ENCODE measurements around the gene EPHA10.
A peak's percentile ranks its signal among the peaks of the same experiment; 100 is the strongest.
"Not testable (repeated sequence)": the region's sequence is repeated elsewhere in the genome, so short reads cannot be mapped to it uniquely, and the experiment has no call there.

The EPHA10 gene

DNA sequence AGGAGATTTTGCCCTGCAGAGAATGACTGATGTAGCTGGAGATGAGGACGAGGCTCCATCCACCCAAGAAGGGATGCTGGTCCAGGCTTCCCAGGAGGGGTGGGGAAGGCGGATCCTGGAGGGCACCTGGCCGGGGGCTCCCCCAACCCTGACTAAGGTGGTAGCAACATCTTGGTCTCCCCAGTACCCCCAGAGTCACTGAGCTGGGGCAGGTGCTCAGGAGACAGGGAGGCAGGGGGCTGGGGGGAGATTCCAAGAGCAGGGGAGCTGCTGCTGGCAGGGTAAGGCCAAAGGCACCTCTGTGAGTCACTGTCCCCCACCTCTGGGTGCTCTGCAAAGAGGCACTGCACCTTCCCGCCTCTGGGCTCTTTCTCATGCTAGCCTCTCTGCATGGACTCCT lies 48.6 kb downstream of the EPHA10 start:
- no peak for DNase-seq (ENCODE audit: low read depth, low spot score)

DNA sequence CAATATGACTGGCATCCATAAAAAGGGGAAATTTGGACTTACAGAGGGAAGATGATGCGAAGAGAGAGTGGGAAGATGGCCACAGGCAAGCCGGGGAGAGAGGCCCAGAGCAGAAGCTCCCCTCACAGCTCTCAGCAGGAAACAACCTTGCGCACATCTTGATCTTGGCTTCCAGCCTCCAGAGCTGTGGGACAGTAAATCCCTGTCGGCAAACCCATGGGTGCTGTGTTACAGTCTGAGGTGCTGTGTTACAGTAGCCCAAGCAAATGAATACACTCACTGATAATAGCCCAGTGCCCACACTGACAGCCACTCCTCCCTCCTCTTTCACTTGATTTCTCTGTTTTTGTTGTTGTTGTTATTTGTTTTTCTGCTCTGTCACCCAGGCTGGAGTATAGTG lies 50.2 kb downstream of the EPHA10 start:
- no peak for DNase-seq (ENCODE audit: low read depth, low spot score)

DNA sequence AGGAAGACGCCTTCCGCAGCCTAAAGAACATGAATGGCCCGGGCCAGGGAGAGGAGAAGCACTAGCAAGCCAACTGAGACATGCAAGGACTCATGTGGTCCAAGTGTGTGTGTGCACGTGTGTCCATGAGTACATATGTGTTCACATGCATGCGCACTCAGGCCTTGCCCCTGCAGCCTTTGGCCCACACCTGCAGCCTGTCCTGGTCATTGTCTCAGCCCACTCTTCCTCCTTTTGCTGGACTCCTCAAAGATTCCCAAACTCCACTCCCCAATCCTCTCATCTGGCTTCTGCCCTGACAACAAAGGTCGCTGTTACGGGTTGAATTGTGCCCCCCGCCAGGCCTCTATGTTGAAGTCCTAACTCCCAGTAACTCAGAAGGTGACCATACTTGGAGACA lies 50.7 kb downstream of the EPHA10 start:
- no peak for DNase-seq (ENCODE audit: low read depth, low spot score)

DNA sequence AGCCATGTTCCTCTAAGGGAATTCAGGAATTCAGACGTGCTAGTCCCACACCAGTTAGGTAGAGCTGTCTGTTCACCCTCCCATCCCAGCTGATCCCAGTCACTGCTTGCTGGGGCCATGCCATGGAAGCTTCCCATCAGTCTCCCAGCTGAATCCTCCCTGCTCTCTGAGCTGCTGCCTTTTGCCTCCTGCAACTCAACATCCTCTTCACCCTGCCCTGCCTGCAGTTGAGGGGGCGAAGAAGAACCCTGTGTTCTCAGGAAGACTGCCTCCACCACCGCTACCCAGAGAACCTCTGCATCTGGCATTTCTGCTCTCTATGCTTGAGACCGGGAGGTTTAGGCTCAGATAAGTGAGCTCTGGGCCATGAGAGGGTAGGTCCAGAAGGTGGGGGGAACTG lies 56.4 kb downstream of the EPHA10 start:
- DNase-seq (ENCODE audit: low read depth, low spot score), result no peak

DNA sequence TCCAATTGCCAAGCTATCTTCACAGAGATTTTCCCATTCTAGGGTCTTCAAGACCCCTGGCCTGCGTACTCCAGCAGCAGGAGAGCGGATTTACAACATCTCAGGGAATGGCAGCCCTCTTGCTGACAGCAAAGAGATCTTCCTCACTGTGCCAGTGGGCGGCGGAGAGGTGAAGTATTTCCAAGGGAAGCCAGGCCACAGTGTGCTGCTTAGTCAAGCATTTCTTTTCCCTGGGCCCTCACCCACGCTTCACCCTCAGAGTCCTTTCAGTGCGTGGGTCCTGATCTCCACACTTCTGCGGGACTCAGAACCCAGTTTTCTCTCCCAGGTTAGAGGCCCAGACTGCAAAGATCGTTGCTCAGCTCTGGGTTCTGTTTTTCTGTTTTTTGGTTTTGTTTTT lies 59.5 kb downstream of the EPHA10 start:
- DNase-seq (ENCODE audit: low read depth, low spot score), result no peak

DNA sequence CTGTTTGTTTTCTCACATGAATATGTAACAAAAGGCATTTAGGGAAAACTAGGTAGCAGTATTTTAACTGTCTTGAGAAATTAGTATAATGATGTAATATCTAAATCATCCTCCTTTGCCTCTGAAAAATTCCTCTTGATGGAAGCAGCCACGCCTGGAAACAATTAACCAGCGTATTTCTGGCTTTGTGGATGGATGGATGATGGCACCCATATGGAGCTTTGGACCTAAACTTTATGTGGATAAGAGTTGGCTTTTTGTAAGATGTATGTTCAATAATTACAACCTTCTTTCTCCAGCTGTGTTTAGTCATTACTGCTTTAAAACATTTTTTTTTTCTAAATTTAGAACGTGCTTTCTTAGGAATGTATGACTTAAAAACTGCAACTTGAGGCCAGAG lies 60.0 kb downstream of the EPHA10 start:
- no peak for DNase-seq (ENCODE audit: low read depth, low spot score)

DNA sequence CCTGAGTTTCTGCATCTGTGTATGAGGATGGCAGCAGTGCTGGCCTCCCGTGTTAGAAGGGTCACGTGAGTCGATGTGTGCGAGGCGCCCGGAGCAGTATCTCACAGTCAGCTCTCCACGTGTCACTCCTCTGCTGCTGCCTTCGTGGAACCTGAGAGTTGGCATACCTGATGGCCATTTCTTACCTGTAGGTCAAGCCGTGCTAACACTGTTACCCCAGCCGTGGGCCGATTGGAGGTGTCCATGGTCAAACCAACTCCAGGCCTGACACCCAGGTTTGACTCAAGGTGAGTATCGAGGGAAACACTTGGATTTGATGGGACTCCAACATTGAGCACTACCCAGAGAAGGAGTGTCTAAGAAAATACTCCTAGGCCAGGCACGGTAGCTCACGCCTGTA lies 61.9 kb downstream of the EPHA10 start:
- no peak for DNase-seq (ENCODE audit: low read depth, low spot score)

DNA sequence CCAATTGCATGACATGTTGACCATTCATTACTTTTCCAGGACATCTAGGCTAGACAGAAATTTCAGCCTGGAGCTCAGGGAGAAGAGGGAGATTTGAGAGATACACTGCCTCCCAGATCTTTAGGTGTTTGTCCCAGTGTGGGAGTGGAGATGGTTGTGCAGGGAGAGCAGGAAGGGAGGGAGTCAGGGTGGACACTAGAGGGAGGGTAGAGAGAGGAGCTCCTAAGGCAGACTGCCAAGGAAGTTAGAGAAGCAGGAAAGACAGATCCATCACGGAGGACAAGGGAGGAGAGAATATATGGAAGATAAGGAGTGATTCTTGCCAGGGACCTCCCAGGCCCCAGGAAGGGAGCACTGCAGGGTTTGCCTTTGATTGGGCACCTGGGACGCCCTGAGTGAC lies 63.9 kb downstream of the EPHA10 start:
- no peak for DNase-seq (ENCODE audit: low read depth, low spot score)

DNA sequence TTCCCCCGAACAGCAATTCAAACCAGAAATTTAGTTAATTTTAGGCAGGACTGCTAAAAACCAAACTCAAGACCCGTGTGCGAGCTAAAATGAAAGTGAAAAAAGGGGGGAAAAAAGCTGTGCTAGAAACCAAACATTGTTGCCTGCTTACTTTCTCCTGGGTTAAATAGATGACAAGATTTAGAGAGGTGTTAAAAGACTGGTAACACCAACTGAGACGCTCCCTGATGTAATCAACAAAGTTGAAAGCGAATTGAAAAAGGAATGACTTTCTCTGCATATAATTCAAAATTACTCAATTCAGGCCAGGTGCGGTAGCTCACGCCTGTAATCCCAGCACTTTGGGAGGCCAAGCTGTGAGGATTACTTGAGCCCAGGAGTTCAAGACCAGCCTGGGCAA lies 65.8 kb downstream of the EPHA10 start:
- DNase-seq (ENCODE audit: low read depth, low spot score), result no peak

DNA sequence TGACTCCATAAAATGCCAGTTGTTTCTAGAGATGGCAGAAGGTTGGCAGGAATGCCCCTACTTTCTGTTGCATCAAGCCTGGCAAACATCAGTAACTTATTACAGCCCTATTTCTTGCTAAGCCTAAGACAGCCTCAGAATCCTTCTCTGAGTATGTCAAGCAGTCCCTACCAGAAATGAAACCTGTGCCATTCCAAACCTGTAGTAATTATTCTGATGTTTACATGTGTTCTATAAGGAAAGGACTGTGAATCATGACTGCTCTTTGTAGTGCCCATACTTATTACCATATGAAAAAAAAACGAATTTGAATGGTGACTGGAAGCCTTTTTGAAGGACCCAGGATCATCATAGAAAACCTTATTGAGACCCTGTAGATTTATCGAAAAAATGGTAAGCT lies 67.2 kb downstream of the EPHA10 start:
- no peak for DNase-seq (ENCODE audit: low read depth, low spot score)

DNA sequence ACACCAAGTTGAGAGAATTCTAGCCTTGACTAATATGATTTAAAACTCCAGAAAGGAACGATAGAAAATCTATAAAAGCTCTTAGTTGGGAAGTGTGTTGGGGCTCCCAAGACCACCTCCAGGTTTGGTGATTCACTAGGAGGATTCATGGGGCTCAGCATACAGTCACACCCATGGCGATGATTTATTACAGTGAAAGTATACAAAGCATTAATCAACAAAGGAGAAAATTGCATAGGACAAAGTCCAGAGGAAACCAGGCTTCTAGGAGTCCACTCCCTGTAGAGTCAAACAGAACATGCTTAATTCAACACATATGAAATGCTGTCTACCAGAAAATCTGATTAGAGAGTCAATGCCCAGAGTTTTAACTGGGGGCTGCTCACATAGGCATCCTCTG lies 67.8 kb downstream of the EPHA10 start:
- DNase-seq (ENCODE audit: low read depth, low spot score), result no peak

DNA sequence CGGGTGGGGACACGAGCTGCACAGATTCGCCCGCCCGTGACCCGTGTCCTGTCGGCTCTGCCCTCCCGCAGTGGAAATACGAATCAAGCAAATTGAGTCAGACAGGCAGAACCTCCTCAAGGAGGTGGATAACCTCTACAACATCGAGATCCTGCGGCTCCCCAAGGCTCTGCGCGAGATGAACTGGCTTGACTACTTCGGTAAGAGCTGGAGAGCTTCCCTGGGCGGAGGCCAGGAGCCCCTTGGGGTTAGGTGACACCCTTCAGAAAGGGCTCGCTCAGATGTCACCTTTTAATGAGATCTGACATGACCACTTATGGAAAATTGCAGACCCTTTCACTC lies 72.1 kb downstream of the EPHA10 start:
- DNase-seq (ENCODE audit: low read depth, low spot score), result no peak

DNA sequence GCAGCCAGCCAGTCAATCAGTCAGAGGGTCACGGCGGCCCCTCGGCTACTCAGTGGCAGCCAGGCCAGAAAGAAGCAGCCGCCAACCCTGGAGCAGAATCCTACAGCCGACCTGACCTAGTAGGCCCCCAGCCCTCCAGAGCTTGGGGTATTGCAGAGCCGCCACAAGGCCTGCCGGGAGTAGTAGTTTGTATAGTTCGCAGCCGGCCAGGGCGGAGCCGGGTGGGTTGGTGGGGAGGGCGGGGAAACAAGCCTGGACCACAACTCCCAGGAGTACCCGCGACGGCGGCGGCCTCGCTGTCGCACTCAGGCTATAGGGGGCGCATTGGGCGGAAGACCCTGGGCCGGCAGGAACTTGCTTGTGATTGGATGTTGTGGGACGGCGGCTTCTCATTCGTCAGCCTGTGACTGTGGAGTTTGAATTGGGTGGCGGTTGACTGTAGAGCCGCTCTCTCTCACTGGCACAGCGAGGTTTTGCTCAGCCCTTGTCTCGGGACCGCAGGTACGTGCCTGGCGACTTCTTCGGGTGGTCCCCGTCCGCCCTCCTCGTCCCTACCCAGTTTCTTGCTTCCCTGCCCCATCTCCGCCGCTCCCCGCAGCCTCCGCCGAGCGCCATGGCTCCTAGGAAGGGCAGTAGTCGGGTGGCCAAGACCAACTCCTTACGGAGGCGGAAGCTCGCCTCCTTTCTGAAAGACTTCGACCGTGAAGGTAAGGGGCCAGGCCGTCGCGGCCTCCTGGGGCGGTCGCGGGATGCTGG lies 72.7 kb downstream of the EPHA10 start, which contains the start of gene CDCA8:
TSS of gene CDCA8 (plus strand) at position 439 of the 756 bp plus-strand sequence. CDS start at position 614, 175 bp downstream.
- DNase-seq (ENCODE audit: low read depth, low spot score), result peak; percentile 98

DNA sequence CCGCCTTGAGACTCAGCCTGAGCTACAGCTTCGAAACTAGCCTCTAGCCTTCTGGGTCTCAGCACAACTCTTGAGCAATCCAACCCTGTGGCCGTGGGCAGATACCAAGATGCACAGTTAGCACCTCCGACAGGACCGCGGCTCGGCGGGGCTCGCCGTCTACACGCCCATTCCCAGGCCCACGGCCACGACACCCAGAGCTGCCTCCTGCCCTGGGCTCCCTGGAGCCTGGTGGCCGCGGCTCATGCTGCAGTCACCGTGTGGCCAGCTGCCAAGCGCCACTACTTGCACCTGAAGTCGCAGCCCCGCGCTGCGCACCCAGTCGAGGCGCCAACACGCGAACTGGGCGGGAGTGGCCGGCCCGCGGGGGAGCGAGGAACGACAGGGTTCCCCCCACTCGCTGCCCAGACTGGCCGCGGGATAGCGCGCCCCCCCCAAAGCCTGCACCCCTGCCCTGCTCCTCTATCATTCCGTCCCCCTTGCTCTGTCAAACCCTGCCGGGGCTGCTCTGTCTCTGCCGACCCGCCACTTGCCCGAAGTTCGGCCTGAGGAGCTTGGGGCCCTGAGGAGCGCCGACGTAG lies 73.3 kb downstream of the EPHA10 start:
- DNase-seq (ENCODE audit: low read depth, low spot score), result no peak

DNA sequence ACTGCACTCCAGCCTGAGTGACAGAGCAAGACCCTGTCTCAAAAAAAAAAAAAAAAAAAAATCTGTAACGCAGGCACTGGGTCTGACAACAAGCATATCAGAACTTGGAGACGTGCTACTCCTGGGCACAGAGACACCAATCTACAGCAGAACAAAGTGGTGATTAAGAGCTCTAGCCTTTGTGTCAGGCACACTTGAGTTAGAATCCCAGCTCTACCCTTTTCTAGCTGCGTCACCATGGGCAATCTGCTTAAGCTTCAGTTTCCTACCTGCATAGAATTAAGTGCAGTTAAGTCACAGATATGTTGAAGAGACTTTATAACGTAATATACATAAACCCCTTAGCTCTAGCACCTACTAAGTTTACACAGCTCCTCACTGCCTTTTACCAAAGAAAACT lies 76.0 kb downstream of the EPHA10 start:
- no peak for DNase-seq (ENCODE audit: low read depth, low spot score)

DNA sequence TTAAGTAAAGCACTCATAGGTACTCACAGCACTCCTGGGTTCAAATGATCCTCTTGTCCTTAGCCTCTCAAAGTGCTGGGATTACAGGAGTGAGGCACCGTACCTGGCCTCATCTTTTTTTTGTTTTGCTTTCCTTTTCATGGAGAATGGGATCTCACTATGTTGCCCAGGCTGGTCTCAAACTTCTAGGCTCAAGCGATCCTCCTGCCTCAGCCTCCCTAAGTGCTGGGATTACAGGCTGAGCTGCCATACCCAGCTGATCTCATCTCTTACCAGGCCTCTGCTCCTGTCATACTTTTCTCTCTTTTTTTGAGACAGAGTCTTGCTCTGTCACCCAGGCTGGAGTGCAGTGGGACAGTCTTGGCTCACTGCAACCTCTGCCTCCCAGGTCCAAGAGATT lies 77.2 kb downstream of the EPHA10 start:
- DNase-seq (ENCODE audit: low read depth, low spot score), result not testable (repeated sequence)

DNA sequence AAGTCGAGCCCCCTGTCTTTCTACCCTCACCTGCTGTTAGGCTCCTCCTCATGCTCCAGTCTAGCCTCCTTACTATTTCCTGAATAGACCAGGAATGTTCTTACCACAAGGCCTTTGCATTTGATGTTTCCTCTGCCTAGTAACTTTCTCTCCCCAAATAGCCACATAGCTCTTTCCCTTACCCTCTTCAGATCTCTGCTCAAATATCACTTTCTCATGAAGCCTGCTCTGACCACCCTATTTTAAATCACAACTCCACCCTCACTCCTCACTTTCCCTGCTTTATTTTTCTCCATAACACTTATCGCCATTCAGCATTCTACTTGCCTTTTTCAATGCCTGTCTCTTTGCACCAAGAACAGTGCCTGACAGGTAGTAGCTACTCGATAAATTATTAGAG lies 79.2 kb downstream of the EPHA10 start:
- DNase-seq (ENCODE audit: low read depth, low spot score), result no peak

DNA sequence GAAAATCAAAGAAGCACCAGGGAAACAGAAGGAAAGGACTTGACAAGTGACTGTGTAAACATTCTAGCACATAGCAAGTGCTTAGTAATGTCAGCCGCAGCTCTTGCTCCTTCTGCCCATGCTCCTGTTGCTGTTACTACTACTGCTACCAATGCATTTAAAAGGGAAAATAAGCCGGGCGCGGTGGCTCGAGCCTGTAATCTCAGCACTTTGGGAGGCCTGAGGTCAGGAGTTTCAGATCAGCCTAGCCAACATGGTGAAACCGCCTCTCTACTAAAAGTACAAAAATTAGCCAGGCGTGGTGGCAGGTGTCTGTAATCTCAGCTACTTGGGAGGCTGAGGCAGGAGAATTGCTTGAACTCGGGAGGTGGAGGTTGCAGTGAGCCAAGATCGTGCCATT lies 80.7 kb downstream of the EPHA10 start:
- DNase-seq (ENCODE audit: low read depth, low spot score), result not testable (repeated sequence)

DNA sequence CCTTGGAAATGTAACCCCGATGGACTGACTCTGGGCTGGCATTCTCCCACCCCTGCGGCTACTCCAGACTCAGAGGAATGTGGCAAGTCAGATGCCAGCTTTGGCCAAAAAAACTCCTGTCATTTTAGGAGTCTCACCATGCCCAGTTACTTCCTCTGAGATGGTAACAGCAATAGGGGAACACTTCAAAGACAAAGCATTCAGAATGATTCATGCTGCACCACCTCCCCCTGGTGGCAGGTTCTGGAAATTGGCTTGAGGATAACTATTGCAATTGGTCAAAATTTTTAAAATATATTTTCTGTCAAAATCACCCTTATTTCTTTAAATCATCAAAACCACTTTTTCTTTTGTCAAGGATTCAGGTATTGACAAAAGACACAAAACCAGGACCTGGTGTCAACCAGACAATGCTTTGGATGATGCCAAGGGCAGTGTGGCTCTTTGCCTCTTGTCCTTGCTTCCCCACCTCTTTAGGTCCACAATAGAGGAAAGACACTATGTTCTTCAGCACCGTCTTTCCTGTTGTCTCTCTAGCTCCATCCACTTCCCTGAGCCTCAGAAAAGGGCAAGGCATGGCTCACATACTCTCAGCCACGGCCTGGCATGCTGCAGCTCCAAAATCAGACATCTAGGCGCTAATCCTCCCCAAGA lies 82.5 kb downstream of the EPHA10 start:
- DNase-seq (ENCODE audit: low read depth, low spot score), result peak; percentile 63

DNA sequence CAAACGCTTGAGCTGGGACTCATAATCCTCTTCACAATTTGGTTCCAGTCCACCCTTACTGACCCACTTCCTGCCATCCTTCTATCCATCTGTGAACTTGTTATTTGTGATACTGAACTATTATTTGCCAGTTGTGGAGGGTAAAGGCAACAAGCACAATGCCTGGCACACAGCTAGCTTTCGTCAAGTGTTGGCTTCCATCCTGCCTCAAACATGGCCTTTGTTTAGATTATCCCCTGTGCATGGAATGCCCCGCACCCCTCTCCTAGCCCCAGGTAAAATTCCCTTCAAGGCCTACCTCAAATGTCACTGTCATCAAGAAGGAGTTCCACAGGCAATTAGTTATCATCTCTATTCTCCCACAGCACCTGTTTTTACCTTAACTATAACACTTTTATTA lies 84.0 kb downstream of the EPHA10 start:
- no peak for DNase-seq (ENCODE audit: low read depth, low spot score)

DNA sequence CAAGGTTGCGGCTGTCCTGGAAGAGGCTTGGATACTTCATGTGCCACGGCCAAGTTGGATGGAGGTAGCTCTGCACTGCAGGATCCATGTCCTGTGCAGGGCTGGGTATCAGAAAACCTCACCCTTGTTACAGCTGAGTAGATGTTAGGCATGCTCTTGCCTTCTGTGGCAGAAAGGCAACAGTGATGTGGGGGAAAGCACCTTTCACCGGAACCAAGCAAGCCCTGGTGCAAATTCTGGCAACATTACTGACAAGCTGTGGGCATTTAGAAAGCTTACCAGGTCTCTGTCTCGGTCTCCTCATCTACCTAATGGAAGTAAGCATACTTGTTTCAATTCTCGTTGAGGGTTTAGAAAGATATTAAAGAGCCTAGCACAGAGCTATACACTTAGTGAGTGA lies 87.1 kb downstream of the EPHA10 start:
- no peak for DNase-seq (ENCODE audit: low read depth, low spot score)

DNA sequence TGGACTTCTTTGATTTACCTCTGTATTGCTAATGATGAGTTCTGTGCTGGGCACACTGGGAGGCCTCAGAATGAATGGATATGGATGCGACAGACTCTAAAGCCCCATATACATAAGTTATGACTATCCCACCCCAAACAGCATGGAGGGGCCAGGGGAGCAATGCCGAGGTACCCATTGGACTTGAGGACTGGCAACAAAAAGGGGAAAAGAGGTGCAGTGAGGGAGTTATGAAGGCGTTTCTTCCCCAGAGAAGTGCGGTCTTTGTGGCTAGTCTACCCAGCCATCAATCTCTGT lies 87.8 kb downstream of the EPHA10 start:
- DNase-seq (ENCODE audit: low read depth, low spot score), result no peak

Measured in activated CD4-positive, CD25-positive, alpha-beta regulatory T cell treated with anti-CD3 and anti-CD28 coated beads, Interleukin-2, amount 50 U/mL, for 16 hours (primary cell).